Endothelial cell of umbilical vein (primary cell): ENCODE data around the gene EBF4. TPM values are rescaled to one million over a fixed set of nuclear protein-coding genes. Genes with fewer than 3 reads are reported as not detected.

Source experiments
- Bru-seq: library from RNA; stranded (reverse); fragments of 400-500 nt; gene quantifications from one replicate; lab custom pipeline; 2021; lab: Mats Ljungman, UMichigan
- BruChase-seq, 2 experiments: library from RNA; stranded (reverse); fragments of 400-500 nt; gene quantifications; one replicate each; lab custom pipeline; 2021; lab: Mats Ljungman, UMichigan
- BruUV-seq: library from RNA; stranded (reverse); fragments of 400-500 nt; replicated peaks from 2 replicates; lab custom pipeline; 2021; lab: Mats Ljungman, UMichigan
- CTCF ChIA-PET: fragments of 300-600, 350-600 bp; sonication (Branson Sonifier 250); formaldehyde crosslinking; loops from one replicate; lab custom pipeline; 2021; ENCODE audit warnings: antibody characterized with exemption, inconsistent platforms; lab: Charles Lee
- POLR2A ChIA-PET: fragments of 300-600, 350-600 bp; sonication (Branson Sonifier 250); formaldehyde crosslinking; loops from one replicate; lab custom pipeline; 2021; ENCODE audit warnings: antibody characterized with exemption, inconsistent platforms; lab: Charles Lee
- DNase-seq: peaks from one replicate; pipeline ENCODE4 v3.0.0-alpha.2; 2011; ENCODE audit warnings: low read depth, low spot score
- FAIRE-seq: peaks from 2 replicates; lab custom pipeline; 2011; peaks lifted over from hg19 to GRCh38; lab: Jason Lieb, UNC
- H2AFZ ChIP-seq: 2 replicates; pipeline ENCODE4 v1.6.0; 2012; ENCODE audit warnings: low read depth, low read length, control low read depth, inconsistent platforms
- H3K27ac ChIP-seq: 2 replicates; pipeline ENCODE4 v1.5.1; 2011; ENCODE audit warnings: low read depth, mild to moderate bottlenecking, control low read depth, low read length, moderate library complexity; ENCODE audit not compliant: insufficient read depth
- H3K27me3 ChIP-seq, 2 experiments: 2 replicates each; pipeline versions ENCODE4 v1.6.0 to v1.6.1; 2011; ENCODE audit warnings: low read length in 2 of 2, mixed read lengths in 1 of 2; ENCODE audit not compliant: control insufficient read depth in 2 of 2, insufficient read depth in 2 of 2
- H3K36me3 ChIP-seq, 2 experiments: 2 replicates in 1 of 2; 3 replicates in 1 of 2; pipeline ENCODE4 v1.5.1; 2011; ENCODE audit warnings: low read length in 2 of 2, mild to moderate bottlenecking in 1 of 2, moderate library complexity in 1 of 2; ENCODE audit not compliant: control insufficient read depth in 2 of 2, insufficient read depth in 2 of 2; ENCODE audit errors: extremely low read depth in 1 of 2
- H3K4me1 ChIP-seq: 3 replicates; pipeline ENCODE4 v1.5.1; 2011; ENCODE audit warnings: mild to moderate bottlenecking, low read length; ENCODE audit not compliant: control insufficient read depth, insufficient read depth; ENCODE audit errors: extremely low read depth
- H3K4me2 ChIP-seq: 2 replicates; pipeline ENCODE4 v1.6.1; 2011; ENCODE audit warnings: low read length, control low read depth, mixed read lengths; ENCODE audit not compliant: insufficient read depth
- H3K4me3 ChIP-seq, 3 experiments: fragments of 200-600 bp in 1 of 3; sonication (generic), shearing (Covaris generic) in 1 of 3; replicated peaks in 1 of 3; 2 replicates each; pipeline ENCODE4 v1.5.1; 2011 to 2016; ENCODE audit warnings: control low read depth in 3 of 3, low read length in 3 of 3, mild to moderate bottlenecking in 2 of 3, inconsistent platforms in 1 of 3, low read depth in 1 of 3, moderate library complexity in 1 of 3; ENCODE audit not compliant: insufficient read depth in 1 of 3
- H3K79me2 ChIP-seq: 2 replicates; pipeline ENCODE4 v1.6.0; 2012; ENCODE audit warnings: low read length, inconsistent platforms; ENCODE audit not compliant: control insufficient read depth, insufficient read depth
- H3K9ac ChIP-seq: replicated peaks from 2 replicates; pipeline ENCODE3; 2011; ENCODE audit warnings: low read length, control low read depth; ENCODE audit not compliant: insufficient read depth; ENCODE audit errors: extremely low read depth
- H3K9me1 ChIP-seq: replicated peaks from 3 replicates; pipeline ENCODE4 v1.6.0; 2011; ENCODE audit warnings: mild to moderate bottlenecking, low read length; ENCODE audit not compliant: control insufficient read depth, insufficient read depth; ENCODE audit errors: extremely low read depth
- H3K9me3 ChIP-seq: replicated peaks from 2 replicates; pipeline ENCODE4 v1.5.1; 2012; ENCODE audit warnings: low read length, inconsistent platforms; ENCODE audit not compliant: control insufficient read depth, insufficient read depth
- H4K20me1 ChIP-seq: replicated peaks from 2 replicates; pipeline ENCODE3; 2011; ENCODE audit warnings: mild to moderate bottlenecking, low read length; ENCODE audit not compliant: control insufficient read depth, insufficient read depth; ENCODE audit errors: extremely low read depth
- CTCF ChIP-seq, 2 donors: IDR thresholded peaks; 1 replicate in 1 of 2; 2 replicates in 1 of 2; pipeline ENCODE4 v1.5.1; 2011; ENCODE audit warnings: low read length in 2 of 2, mild to moderate bottlenecking in 2 of 2, moderate library complexity in 2 of 2, control low read depth in 1 of 2, inconsistent platforms in 1 of 2, low read depth in 1 of 2; ENCODE audit not compliant: insufficient read depth in 1 of 2; ENCODE audit errors: extremely low read depth in 1 of 2
- EZH2 ChIP-seq: IDR thresholded peaks from 2 replicates; pipeline ENCODE4 v1.6.1; 2012; ENCODE audit warnings: borderline replicate concordance, low read depth, mild to moderate bottlenecking, moderate library complexity, low read length, inconsistent platforms; ENCODE audit not compliant: severe bottlenecking
- FOS ChIP-seq: IDR thresholded peaks from 2 replicates; pipeline ENCODE4 v1.6.1; 2011; ENCODE audit warnings: mild to moderate bottlenecking, low read length, moderate library complexity, borderline replicate concordance; ENCODE audit not compliant: insufficient read depth
- GATA2 ChIP-seq: IDR thresholded peaks from 2 replicates; pipeline ENCODE4 v1.7.0; 2011; ENCODE audit warnings: low read depth, mild to moderate bottlenecking, moderate library complexity, mixed read lengths, low read length; ENCODE audit not compliant: insufficient read length, insufficient read depth
- JUN ChIP-seq: IDR thresholded peaks from 2 replicates; pipeline ENCODE4 v1.6.1; 2011; ENCODE audit warnings: borderline replicate concordance, low read depth; ENCODE audit not compliant: insufficient read length, insufficient read depth
- MAX ChIP-seq: IDR thresholded peaks from 2 replicates; pipeline ENCODE4 v1.6.1; 2011; ENCODE audit not compliant: insufficient read depth, insufficient read length
- MYC ChIP-seq: IDR thresholded peaks from one replicate; pipeline ENCODE4 v1.6.1; 2011; ENCODE audit warnings: mild to moderate bottlenecking, low read depth, low read length
- POLR2A ChIP-seq: IDR thresholded peaks from 2 replicates; pipeline ENCODE4 v1.6.1; 2012; ENCODE audit warnings: low read depth, mild to moderate bottlenecking, control low read depth, low read length
- POLR2AphosphoS5 ChIP-seq: IDR thresholded peaks from 2 replicates; pipeline ENCODE4 v1.6.1; 2012; ENCODE audit warnings: low read depth, mild to moderate bottlenecking, control low read depth, low read length, moderate library complexity; ENCODE audit not compliant: insufficient read depth
- dilution Hi-C: fragments of 300-500 bp; cut with MboI; formaldehyde crosslinking; loops from one replicate; pipeline ENCODE4 v1.15.0; 2019; ENCODE audit warnings: low sequenced_read_pairs; ENCODE audit not compliant: extremely low pct_ligation_motif_present
- intact Hi-C: fragments of 100-400 bp; cut with micrococcal nuclease; formaldehyde crosslinking; loops from one replicate; pipeline ENCODE4 v1.10.0; 2022
- long read RNA-seq: library from polyadenylated mRNA; stranded (forward); transcript quantifications from one replicate; pipeline ENCODE4 v2.0.0, GENCODE V29; 2021
- polyA minus RNA-seq, 3 experiments: library from RNA; depleted of rRNA, polyadenylated mRNA; stranded (reverse); fragments of >200 nt; gene quantifications; 1 replicate in 1 of 3; 2 replicates in 2 of 3; pipeline ENCODE4 v1.2.3, GENCODE V29; 2011
- polyA plus RNA-seq, 4 experiments: library from polyadenylated mRNA; depleted of rRNA in 3 of 4; stranded (reverse) in 3 of 4; unstranded in 1 of 4; fragments of >200 nt; gene quantifications; 2 replicates each; pipeline versions ENCODE4 v1.2.1 to v1.2.3, GENCODE V29; 2011 to 2012; ENCODE audit warnings: missing spikeins in 1 of 4
- total RNA-seq: library from RNA; stranded (reverse); gene quantifications from 2 replicates; pipeline ENCODE4 v1.2.3, GENCODE V29; 2021

The EBF4 gene
- total RNA-seq (3.0 and 3.4 TPM in 2 replicates), polyA plus RNA-seq (2.5 and 2.7 TPM in 2 replicates), polyA minus RNA-seq (0.70 and 2.9 TPM in 2 replicates), Bru-seq, nascent RNA (percentile 25 among the genes with signal in this experiment), BruChase-seq, experiment 1, labeled RNA remaining after a 6-hour chase (percentile 38 among the genes with signal in this experiment), BruChase-seq, experiment 2, labeled RNA remaining after a 2-hour chase (percentile 34 among the genes with signal in this experiment)
- 0.94 and 1.4 TPM in 2 replicates for polyA plus RNA-seq (2011; cell fraction: cytosol; rRNA removed)
- 7.2 and 10.3 TPM in 2 replicates for polyA plus RNA-seq (2011; cell fraction: nucleus; rRNA removed)
- 2.6 and 5.2 TPM in 2 replicates for polyA plus RNA-seq (2012)
- polyA minus RNA-seq (2011; cell fraction: cytosol; rRNA and poly(A)+ RNA removed), result not detected
- polyA minus RNA-seq (2011; cell fraction: nucleus; rRNA and poly(A)+ RNA removed), result 2.2 and 3.8 TPM in 2 replicates
- long read RNA-seq, partial matches to known transcripts, result 0 of 2 reads
- long read RNA-seq, other reads (novel, unspliced or antisense), result 2 of 2 reads

GRCh38 chr20:2692036-2692885 is at the start of gene EBF4:
Gene EBF4 (plus strand): TSS chr20:2692780. CDS start chr20:2693646, 866 bp downstream.
- Histone ChIP-seq H3K27me3 (peaks cover 40 to 62% of the 10 kb centered on the region in 2 experiments), H2AFZ (peak within 1 kb of the TSS; percentile 54), H3K9me3 (no peaks in the 10 kb centered on the region), H3K9ac (no peak within 1 kb of the TSS), H3K9me1 (no peaks in the 10 kb centered on the region), H3K4me2 (peak within 1 kb of the TSS; percentile 20), H3K79me2 (no peaks in the 10 kb centered on the region), H4K20me1 (peaks cover 2% of the 10 kb centered on the region), H3K4me3 (peak within 1 kb of the TSS in 2 of 3 experiments; percentile 25 to 39), H3K36me3 (no peaks in the 10 kb centered on the region), H3K4me1 (peaks cover 4% of the 10 kb centered on the region), H3K27ac (no peak within 1 kb of the TSS)
- peak; percentile 31 for DNase-seq
- CTCF ChIA-PET, result interaction anchor here (0.7 to 2.4 kb wide), 5 partner anchors 18 to 160 kb away, joined by 3 to 9 read pairs (median 4); no protein-coding TSS in a partner anchor
- POLR2A ChIA-PET, result interaction anchor here (1.0 kb wide), 1 partner anchor 16 kb away, joined by 3 read pairs; no protein-coding TSS in a partner anchor
- intact Hi-C loops (no loop called here), dilution Hi-C loops (no loop called here)
- BruUV-seq, result no TSS peak
- FAIRE-seq, result no peak
- TF ChIP-seq POLR2A (no peak), EZH2 (peak; percentile 77), POLR2AphosphoS5 (no peak)

GRCh38 chr20:2643708-2644107 is 48.9 kb upstream of the EBF4 start:
- dilution Hi-C loops (no loop called here), intact Hi-C loops (no loop called here)
- FAIRE-seq (no peak), DNase-seq (no peak)
- POLR2A ChIA-PET, result no interaction called here
- Histone ChIP-seq H2AFZ (no peak overlapping the region), H3K4me3 (no peak overlapping the region), H4K20me1 (no peaks in the 10 kb centered on the region), H3K27me3 (no peaks in the 10 kb centered on the region), H3K9ac (no peak overlapping the region), H3K4me1 (no peaks in the 10 kb centered on the region), H3K36me3 (no peaks in the 10 kb centered on the region), H3K9me3 (no peaks in the 10 kb centered on the region), H3K27ac (no peak overlapping the region), H3K79me2 (no peaks in the 10 kb centered on the region), H3K9me1 (no peaks in the 10 kb centered on the region), H3K4me2 (no peak overlapping the region)
- CTCF ChIA-PET, result no interaction called here
- TF ChIP-seq POLR2AphosphoS5 (no peak), MYC (no peak), EZH2 (no peak), FOS (no peak), CTCF (IDR thresholded peaks at IDR 0.05; ENCODE audit: extremely low read depth in 1 of 2, insufficient read depth in 1 of 2, low read depth in 1 of 2, low read length in 2 of 2) (no peak), POLR2A (no peak), JUN (no peak), MAX (no peak), GATA2 (no peak)
- no TSS peak for BruUV-seq
